Calu3 (cell line): Measurements from ENCODE around the gene DRAM1. TPM values are rescaled to one million over a fixed set of nuclear protein-coding genes. Genes with fewer than 3 reads are reported as not detected.

ENCODE experiments used
- BruUV-seq: library from RNA; stranded (reverse); fragments of 400-500 nt; replicated peaks from 2 replicates; lab custom pipeline; 2021; lab: Mats Ljungman, UMichigan
- CTCF ChIA-PET: fragments of 300-600 bp; sonication (Branson Sonifier 250); formaldehyde crosslinking; loops from one replicate; lab custom pipeline; 2022; ENCODE audit warnings: antibody characterized with exemption; lab: Charles Lee
- DNase-seq: peaks from one replicate; pipeline ENCODE4 v3.0.0; 2022
- H3K27ac Mint-ChIP-seq: one replicate; pipeline ENCODE4 v1.8.0; 2022; ENCODE audit warnings: mixed read lengths; ENCODE audit not compliant: unreplicated experiment
- H3K27me3 Mint-ChIP-seq: one replicate; pipeline ENCODE4 v1.8.0; 2022; ENCODE audit warnings: mixed read lengths; ENCODE audit not compliant: unreplicated experiment
- H3K36me3 Mint-ChIP-seq: one replicate; pipeline ENCODE4 v1.8.0; 2022; ENCODE audit warnings: mild to moderate bottlenecking, moderate library complexity, mixed read lengths; ENCODE audit not compliant: insufficient read depth, unreplicated experiment
- H3K4me1 Mint-ChIP-seq: one replicate; pipeline ENCODE4 v1.8.0; 2022; ENCODE audit warnings: mild to moderate bottlenecking, low read depth, mixed read lengths; ENCODE audit not compliant: unreplicated experiment
- H3K4me3 Mint-ChIP-seq: one replicate; pipeline ENCODE4 v1.8.0; 2022; ENCODE audit warnings: mild to moderate bottlenecking, low read depth, moderate library complexity, mixed read lengths; ENCODE audit not compliant: unreplicated experiment
- H3K9me3 Mint-ChIP-seq: one replicate; pipeline ENCODE4 v1.8.0; 2022; ENCODE audit warnings: low read depth, mixed read lengths; ENCODE audit not compliant: unreplicated experiment
- CTCF ChIP-seq: fragments of 200-600 bp; IDR thresholded peaks from one replicate; pipeline ENCODE4 v1.8.0; 2022; ENCODE audit warnings: antibody characterized with exemption; ENCODE audit not compliant: unreplicated experiment
- intact Hi-C: fragments of 100-400 bp; cut with micrococcal nuclease; formaldehyde crosslinking; loops from one replicate; pipeline ENCODE4 v1.10.0; 2022; ENCODE audit not compliant: unreplicated experiment
- total RNA-seq: library from RNA; stranded (reverse); gene quantifications from 2 replicates; pipeline ENCODE4 v1.2.3, GENCODE V29; 2022

DRAM1 gene
- total RNA-seq, 1 experiment from 2014 or later = 28.1 TPM

DNA sequence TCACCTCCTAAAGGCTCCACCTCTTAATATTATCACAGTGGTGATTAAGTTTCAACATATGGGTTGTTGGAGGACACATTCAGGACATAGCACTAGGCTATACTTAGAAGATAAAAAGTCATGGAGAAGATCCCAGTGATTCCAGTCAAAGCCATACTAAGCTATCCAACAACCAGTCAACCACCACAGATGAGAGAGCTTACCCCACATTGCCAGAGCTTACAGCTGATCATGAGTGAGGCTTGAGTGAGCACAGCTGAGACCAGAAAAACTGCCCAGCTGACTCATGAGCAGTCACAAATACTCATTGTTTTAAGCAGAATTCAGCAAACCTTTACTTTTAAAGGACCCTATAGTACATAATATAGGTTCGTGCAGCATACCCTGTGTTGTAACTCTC lies 85.1 kb downstream of the DRAM1 start:
- intact Hi-C loops = no loop called here
- no peak for TF ChIP-seq CTCF
- DNase-seq = no peak
- Mint-ChIP-seq H3K36me3 (no peaks in the 10 kb centered on the region), H3K4me1 (no peaks in the 10 kb centered on the region), H3K27me3 (peaks cover 7% of the 10 kb centered on the region), H3K4me3 (no peak overlapping the region), H3K9me3 (no peaks in the 10 kb centered on the region), H3K27ac (no peak overlapping the region)
- CTCF ChIA-PET = no interaction called here
- BruUV-seq = no TSS peak

GRCh38 chr12:101963697-101964096 lies 86.3 kb downstream of the DRAM1 start:
- Mint-ChIP-seq H3K27me3 (no peaks in the 10 kb centered on the region), H3K36me3 (no peaks in the 10 kb centered on the region), H3K4me3 (no peak overlapping the region), H3K9me3 (no peaks in the 10 kb centered on the region), H3K27ac (no peak overlapping the region), H3K4me1 (no peaks in the 10 kb centered on the region)
- intact Hi-C loops = no loop called here
- no peak for TF ChIP-seq CTCF
- CTCF ChIA-PET = no interaction called here
- no peak for DNase-seq
- no TSS peak for BruUV-seq

DNA sequence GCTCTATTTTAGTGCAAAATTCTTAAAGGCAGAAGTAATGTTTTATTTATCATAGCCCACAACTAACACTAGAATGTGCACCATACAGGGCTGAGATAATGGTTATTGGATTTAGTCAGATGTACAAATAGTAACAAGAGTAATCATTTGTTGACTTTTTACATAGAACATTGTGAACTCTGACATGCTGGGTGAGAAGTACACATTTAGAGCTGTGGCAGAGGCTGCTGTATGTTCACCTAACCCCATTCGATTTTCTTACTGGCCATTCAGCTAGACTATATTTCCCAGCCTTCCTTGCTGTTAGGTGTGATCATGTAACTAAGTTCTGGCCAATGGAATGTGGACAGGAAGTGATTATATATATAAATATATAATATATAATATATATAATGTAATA lies 89.1 kb downstream of the DRAM1 start:
- Mint-ChIP-seq H3K36me3 (no peaks in the 10 kb centered on the region), H3K27ac (no peak overlapping the region), H3K4me3 (no peak overlapping the region), H3K9me3 (no peaks in the 10 kb centered on the region), H3K27me3 (no peaks in the 10 kb centered on the region), H3K4me1 (no peaks in the 10 kb centered on the region)
- no TSS peak for BruUV-seq
- DNase-seq = no peak
- intact Hi-C loops = no loop called here
- TF ChIP-seq CTCF = no peak
- CTCF ChIA-PET = interaction anchor here (0.6 kb wide), 1 partner anchor 151 kb away, joined by 5 read pairs; no protein-coding TSS in a partner anchor

DNA sequence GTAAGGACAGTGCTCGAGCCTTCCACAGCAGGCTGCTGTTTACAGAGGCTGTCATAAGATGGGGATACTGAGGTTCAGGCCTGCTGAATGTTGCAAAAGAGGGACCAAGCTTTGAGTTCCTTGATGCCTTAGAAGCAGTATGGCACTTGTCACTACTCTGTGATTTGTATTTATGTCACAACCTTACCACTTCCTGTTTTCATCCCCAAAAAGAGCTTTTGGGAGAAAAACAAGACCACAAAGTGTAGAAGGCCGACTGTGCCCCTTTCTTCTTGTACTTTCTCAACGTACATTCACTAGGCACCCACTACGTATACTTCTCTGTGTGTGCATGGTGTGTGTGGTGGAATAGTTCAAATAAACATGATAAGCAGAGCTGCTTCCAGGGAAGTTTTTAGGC lies 90.1 kb downstream of the DRAM1 start:
- Mint-ChIP-seq H3K4me3 (no peak overlapping the region), H3K36me3 (no peaks in the 10 kb centered on the region), H3K9me3 (no peaks in the 10 kb centered on the region), H3K27me3 (no peaks in the 10 kb centered on the region), H3K27ac (no peak overlapping the region), H3K4me1 (no peaks in the 10 kb centered on the region)
- no TSS peak for BruUV-seq
- DNase-seq = no peak
- CTCF ChIA-PET = interaction anchor here (1.0 kb wide), 1 partner anchor 17 kb away, joined by 5 read pairs; no protein-coding TSS in a partner anchor
- intact Hi-C loops = no loop called here
- no peak for TF ChIP-seq CTCF
